Activated CD4-positive, alpha-beta T cell treated with anti-CD3 and anti-CD28 coated beads, Interleukin-2, amount 10 ng/mL, durations not matched to agents 24 days and 14 days (primary cell): ENCODE results near the gene ATE1. TPM values are rescaled to one million over a fixed set of nuclear protein-coding genes. Genes with fewer than 3 reads are reported as not detected.
"Not testable (repeated sequence)": the region's sequence is repeated elsewhere in the genome, so short reads cannot be mapped to it uniquely, and the experiment has no call there.

Source experiments
- DNase-seq: peaks from one replicate; pipeline ENCODE4 v3.0.0; 2022
- H3K27ac Mint-ChIP-seq: one replicate; pipeline ENCODE4 v1.8.0; 2022; ENCODE audit warnings: mild to moderate bottlenecking, mixed read lengths
- H3K27me3 Mint-ChIP-seq: one replicate; pipeline ENCODE4 v1.8.0; 2022; ENCODE audit warnings: mixed read lengths
- H3K36me3 Mint-ChIP-seq: one replicate; pipeline ENCODE4 v1.8.0; 2022; ENCODE audit warnings: low read depth, mild to moderate bottlenecking, mixed read lengths
- H3K4me1 Mint-ChIP-seq: one replicate; pipeline ENCODE4 v1.8.0; 2021; ENCODE audit warnings: mixed read lengths
- H3K4me3 Mint-ChIP-seq: one replicate; pipeline ENCODE4 v1.8.0; 2022; ENCODE audit warnings: mild to moderate bottlenecking, moderate library complexity, mixed read lengths
- H3K9me3 Mint-ChIP-seq: one replicate; pipeline ENCODE4 v1.8.0; 2021; ENCODE audit warnings: mixed read lengths
- intact Hi-C: fragments of 100-400 bp; cut with micrococcal nuclease; formaldehyde crosslinking; loops from one replicate; pipeline ENCODE4 v1.15.1; 2023
- total RNA-seq: library from RNA; stranded (reverse); gene quantifications from 2 replicates; pipeline ENCODE4 v1.2.3, GENCODE V29; 2022

Gene ATE1
- total RNA-seq, 1 donor from 2014 or later: 39.1 TPM

GRCh38 chr10:121708728-121709674 is 218.8 kb downstream of the ATE1 start:
- intact Hi-C loops: no loop called here

GRCh38 chr10:121702351-121703320 is 225.2 kb downstream of the ATE1 start:
- Mint-ChIP-seq H3K27ac (no peak overlapping the region), H3K4me3 (no peak overlapping the region), H3K27me3 (no peaks in the 10 kb centered on the region), H3K36me3 (no peaks in the 10 kb centered on the region), H3K4me1 (no peaks in the 10 kb centered on the region), H3K9me3 (no peaks in the 10 kb centered on the region)
- intact Hi-C loops: no loop called here
- no peak for DNase-seq

More at GRCh38 chr10:121708728-121709674, 218.8 kb downstream of the ATE1 start:
- Mint-ChIP-seq H3K4me1 (no peaks in the 10 kb centered on the region), H3K27me3 (peaks cover 14% of the 10 kb centered on the region), H3K4me3 (no peak overlapping the region), H3K36me3 (no peaks in the 10 kb centered on the region), H3K9me3 (no peaks in the 10 kb centered on the region), H3K27ac (no peak overlapping the region)
- no peak for DNase-seq

DNA sequence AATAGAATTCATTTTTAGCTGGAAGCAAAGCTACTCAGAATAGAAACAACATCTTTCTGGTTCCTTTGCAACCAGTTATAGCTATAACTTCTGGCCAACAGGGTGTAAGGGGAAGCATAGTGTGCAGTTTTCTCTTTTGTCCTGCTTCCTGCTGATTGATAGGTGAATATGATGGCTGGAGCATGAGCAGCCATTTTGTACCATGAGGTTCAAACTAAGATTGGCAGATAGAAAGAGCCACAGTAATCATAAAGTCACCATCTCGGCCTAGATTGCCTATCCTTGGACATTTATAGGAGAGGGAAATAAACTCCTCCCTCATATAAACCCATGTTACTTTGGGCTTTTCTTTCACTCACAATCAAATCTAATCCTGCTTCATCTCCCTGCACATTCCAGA is 227.4 kb downstream of the ATE1 start:
- H3K9me3 Mint-ChIP-seq: no peaks in the 10 kb centered on the region
- no peaks in the 10 kb centered on the region for H3K4me1 Mint-ChIP-seq
- no peak for DNase-seq
- intact Hi-C loops: no loop called here
- H3K36me3 Mint-ChIP-seq: no peaks in the 10 kb centered on the region
- H3K27me3 Mint-ChIP-seq: no peaks in the 10 kb centered on the region
- H3K4me3 Mint-ChIP-seq: no peak overlapping the region
- no peak overlapping the region for H3K27ac Mint-ChIP-seq

GRCh38 chr10:121699703-121700102 is 228.1 kb downstream of the ATE1 start:
- H3K27me3 Mint-ChIP-seq, H3K36me3 Mint-ChIP-seq, DNase-seq, intact Hi-C loops, H3K4me3 Mint-ChIP-seq, H3K27ac Mint-ChIP-seq, H3K9me3 Mint-ChIP-seq, H3K4me1 Mint-ChIP-seq: not testable (repeated sequence)

GRCh38 chr10:121698902-121699301 is 228.9 kb downstream of the ATE1 start:
- Mint-ChIP-seq H3K27ac (no peak overlapping the region), H3K27me3 (no peaks in the 10 kb centered on the region), H3K4me1 (no peaks in the 10 kb centered on the region), H3K36me3 (no peaks in the 10 kb centered on the region), H3K4me3 (no peak overlapping the region), H3K9me3 (no peaks in the 10 kb centered on the region)
- intact Hi-C loops: no loop called here
- DNase-seq: no peak

DNA sequence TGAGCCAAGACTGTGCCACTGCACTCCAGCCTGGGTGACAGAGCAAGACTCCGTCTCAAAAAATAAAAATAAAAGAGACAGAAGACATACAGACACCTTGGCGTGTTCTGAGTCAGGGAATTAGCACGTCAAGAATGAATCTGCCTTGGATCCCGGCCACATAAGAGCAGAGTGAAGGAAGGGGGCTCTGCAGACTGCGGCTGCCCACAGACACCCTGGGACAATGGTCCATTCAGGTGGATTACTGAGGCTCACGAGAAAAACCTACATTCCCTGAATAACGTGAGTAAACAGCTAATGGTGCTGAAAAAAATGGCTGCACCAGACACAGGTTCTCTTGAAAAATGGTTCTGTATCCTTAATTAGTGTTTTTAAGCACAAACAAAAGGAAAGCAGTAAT is 229.5 kb downstream of the ATE1 start:
- Mint-ChIP-seq H3K9me3 (no peaks in the 10 kb centered on the region), H3K36me3 (no peaks in the 10 kb centered on the region), H3K27me3 (no peaks in the 10 kb centered on the region), H3K4me3 (no peak overlapping the region), H3K27ac (no peak overlapping the region), H3K4me1 (no peaks in the 10 kb centered on the region)
- intact Hi-C loops: no loop called here
- DNase-seq: no peak

GRCh38 chr10:121696854-121697253 is 231.0 kb downstream of the ATE1 start:
- H3K36me3 Mint-ChIP-seq: no peaks in the 10 kb centered on the region
- H3K4me1 Mint-ChIP-seq: no peaks in the 10 kb centered on the region
- H3K27me3 Mint-ChIP-seq: no peaks in the 10 kb centered on the region
- intact Hi-C loops: no loop called here
- H3K27ac Mint-ChIP-seq: no peak overlapping the region
- H3K4me3 Mint-ChIP-seq: no peak overlapping the region
- peak; percentile 64 for DNase-seq
- no peaks in the 10 kb centered on the region for H3K9me3 Mint-ChIP-seq

DNA sequence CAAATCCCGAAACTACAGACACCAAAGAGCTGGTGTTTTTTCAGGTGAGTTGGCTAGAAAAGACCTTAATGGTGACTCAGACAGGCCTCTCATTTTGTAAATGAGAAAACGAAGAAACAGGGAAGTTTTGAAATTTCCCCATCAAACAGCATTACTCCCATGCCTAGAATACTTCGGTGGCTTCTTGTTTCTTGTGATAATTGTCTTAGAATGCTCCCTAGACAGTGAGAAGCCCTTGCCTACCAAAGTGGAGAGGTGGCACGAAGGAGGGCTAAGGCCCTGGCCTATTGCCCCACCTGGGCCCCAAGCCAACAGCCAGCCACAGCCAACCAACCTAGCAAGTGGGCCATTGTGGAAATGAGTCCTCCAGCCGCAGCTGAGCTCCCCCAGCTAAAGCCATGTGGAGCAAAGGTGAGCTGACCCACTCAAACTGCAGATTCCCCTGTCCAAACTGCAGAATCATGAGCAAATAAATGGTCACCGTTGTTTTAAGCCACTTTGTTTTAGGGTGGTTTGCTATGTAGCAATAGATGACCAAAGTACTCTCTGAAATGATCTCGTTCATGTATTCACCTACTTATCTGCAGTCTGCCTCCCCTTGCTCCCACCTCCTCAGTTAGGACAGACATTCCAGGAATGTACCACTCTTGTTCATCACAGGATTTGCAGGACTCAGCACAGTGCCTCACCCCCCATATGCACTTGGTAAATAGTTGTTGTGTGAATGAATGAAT is 231.9 kb downstream of the ATE1 start:
- no peaks in the 10 kb centered on the region for H3K36me3 Mint-ChIP-seq
- no peaks in the 10 kb centered on the region for H3K9me3 Mint-ChIP-seq
- no peak overlapping the region for H3K27ac Mint-ChIP-seq
- H3K4me1 Mint-ChIP-seq: no peaks in the 10 kb centered on the region
- no peak overlapping the region for H3K4me3 Mint-ChIP-seq
- H3K27me3 Mint-ChIP-seq: no peaks in the 10 kb centered on the region
- intact Hi-C loops: no loop called here
- no peak for DNase-seq

- DNase-seq: no peak
- Mint-ChIP-seq H3K27ac (no peak overlapping the region), H3K4me3 (no peak overlapping the region), H3K4me1 (no peaks in the 10 kb centered on the region), H3K36me3 (no peaks in the 10 kb centered on the region), H3K27me3 (no peaks in the 10 kb centered on the region), H3K9me3 (no peaks in the 10 kb centered on the region)
- intact Hi-C loops: no loop called here
These were observed 232.7 kb downstream of the ATE1 start for GRCh38 chr10:121694966-121695643.

DNA sequence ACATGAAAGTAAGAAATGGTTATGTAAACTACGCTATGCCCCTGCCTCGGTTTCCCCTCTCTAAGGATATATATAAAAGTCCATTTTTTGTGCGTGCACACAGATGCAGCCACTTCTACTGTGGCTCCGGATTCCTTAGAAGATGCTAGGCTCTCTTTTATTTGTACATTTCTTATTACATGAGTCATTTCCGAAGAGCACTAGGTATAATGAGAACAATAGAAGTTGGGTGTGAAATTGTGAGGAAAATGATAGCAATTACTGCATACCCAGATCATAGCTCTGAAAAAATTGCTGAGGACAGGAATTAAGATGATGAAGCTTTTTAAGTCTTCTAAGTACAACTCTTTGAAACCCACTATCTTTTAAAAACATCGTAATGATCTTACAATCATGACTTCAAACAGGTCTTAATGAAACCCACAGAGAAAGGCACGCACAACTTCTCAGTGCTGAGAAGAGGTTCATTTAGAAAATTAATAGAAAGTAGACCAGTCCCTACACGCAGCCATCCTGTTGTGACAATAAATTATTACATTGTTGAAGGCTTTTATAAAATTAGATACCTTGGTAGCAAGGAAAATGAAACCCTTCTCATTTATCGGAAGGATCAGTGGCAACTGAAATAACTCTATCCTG is 233.4 kb downstream of the ATE1 start:
- DNase-seq: no peak
- Mint-ChIP-seq H3K4me3 (no peak overlapping the region), H3K36me3 (no peaks in the 10 kb centered on the region), H3K9me3 (no peaks in the 10 kb centered on the region), H3K4me1 (no peaks in the 10 kb centered on the region), H3K27ac (no peak overlapping the region), H3K27me3 (no peaks in the 10 kb centered on the region)
- intact Hi-C loops: no loop called here

DNA sequence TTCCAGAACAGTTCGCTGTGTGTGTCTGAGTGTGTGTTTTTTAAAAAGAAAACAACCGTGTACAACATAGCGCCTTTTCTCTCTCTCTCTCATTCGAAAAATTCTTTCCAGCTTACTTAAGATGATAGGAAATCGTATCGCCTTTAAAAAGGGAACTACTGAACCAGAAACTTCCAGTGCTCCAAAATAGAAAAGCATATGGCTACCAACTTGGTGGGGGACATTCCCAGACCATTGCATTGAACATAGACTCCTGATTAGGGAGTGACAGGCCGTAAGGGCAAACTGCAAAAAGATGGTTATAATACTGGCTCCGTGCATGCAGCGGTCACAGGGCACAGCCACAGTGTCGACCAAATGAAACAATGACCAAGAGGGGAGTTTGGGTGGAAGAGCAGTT is 235.2 kb downstream of the ATE1 start:
- Mint-ChIP-seq H3K27me3 (no peaks in the 10 kb centered on the region), H3K36me3 (no peaks in the 10 kb centered on the region), H3K27ac (no peak overlapping the region), H3K9me3 (no peaks in the 10 kb centered on the region), H3K4me1 (no peaks in the 10 kb centered on the region), H3K4me3 (no peak overlapping the region)
- intact Hi-C loops: no loop called here
- DNase-seq: no peak

- intact Hi-C loops: no loop called here
- H3K27me3 Mint-ChIP-seq: no peaks in the 10 kb centered on the region
- H3K27ac Mint-ChIP-seq: no peak overlapping the region
- H3K9me3 Mint-ChIP-seq: no peaks in the 10 kb centered on the region
- H3K36me3 Mint-ChIP-seq: no peaks in the 10 kb centered on the region
- DNase-seq: no peak
- H3K4me1 Mint-ChIP-seq: no peaks in the 10 kb centered on the region
- no peak overlapping the region for H3K4me3 Mint-ChIP-seq
These were observed 236.9 kb downstream of the ATE1 start for GRCh38 chr10:121690970-121691369.
